AG10803 (cell line): ENCODE measurements around the gene H2AZ1.

ENCODE experiments used
- DNase-seq: peaks from one replicate; pipeline ENCODE4 v3.0.0; 2010; ENCODE audit warnings: low read depth
- H3K4me3 ChIP-seq: 2 replicates; pipeline ENCODE4 v1.5.1; 2011; ENCODE audit warnings: mild to moderate bottlenecking, low read length, control low read depth
- CTCF ChIP-seq: conservative IDR thresholded peaks from 2 replicates; pipeline ENCODE4 v1.5.1; 2011; ENCODE audit warnings: mild to moderate bottlenecking, low read length, control low read depth, inconsistent platforms

The H2AZ1 gene

DNA sequence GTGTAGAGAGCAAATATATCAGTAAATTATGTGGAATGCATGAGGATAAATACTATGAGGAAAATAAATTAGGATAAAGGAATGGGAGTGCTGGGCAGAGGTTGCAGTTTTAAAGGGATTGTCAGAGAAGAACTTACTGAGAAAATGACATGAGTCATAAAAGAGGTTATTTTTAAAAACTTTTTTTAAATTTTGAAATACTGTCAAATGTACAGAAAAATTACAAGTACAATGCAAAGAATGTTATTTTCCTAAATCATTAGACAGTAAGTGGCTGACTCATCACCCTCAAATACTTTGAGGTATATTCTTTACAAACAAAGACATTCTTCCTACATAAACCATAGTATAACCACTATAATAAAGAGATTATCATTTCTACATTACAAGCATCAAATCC is 29.8 kb upstream of the H2AZ1 start:
- no peak for TF ChIP-seq CTCF
- no peak for DNase-seq
- no peak overlapping the region for H3K4me3 ChIP-seq

DNA sequence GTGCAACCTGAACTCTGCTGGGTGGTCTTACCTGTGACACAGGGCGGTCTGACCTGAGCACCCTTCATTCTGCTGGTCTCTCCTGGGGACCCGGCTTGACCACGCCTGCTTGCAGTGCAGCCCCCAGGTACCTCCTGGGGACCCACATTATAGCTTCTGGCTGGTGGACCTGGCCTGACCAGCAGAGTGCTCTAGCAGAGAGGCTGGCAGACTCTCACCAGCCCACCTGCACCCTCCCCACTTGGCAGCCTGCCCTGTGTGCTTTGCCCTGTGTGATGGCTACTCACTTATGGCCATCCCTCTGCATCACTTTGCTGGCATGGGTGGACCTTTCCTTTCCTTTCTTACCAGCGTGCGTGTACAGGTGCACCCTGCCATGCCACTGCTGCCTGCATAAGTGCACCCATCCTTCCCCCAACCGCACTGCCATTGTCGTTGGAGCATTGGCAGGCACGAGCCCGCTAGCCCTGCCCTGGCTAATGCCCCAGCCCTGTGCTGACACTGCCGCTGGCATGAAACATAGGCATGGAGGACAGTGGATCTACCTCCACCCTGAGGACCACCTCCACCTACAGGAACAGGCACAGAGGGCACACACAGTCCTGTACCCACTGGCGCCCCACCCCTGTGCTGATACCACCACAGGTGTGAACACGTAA is 21.5 kb upstream of the H2AZ1 start:
- TF ChIP-seq CTCF = no peak
- H3K4me3 ChIP-seq = no peak overlapping the region
- no peak for DNase-seq

DNA sequence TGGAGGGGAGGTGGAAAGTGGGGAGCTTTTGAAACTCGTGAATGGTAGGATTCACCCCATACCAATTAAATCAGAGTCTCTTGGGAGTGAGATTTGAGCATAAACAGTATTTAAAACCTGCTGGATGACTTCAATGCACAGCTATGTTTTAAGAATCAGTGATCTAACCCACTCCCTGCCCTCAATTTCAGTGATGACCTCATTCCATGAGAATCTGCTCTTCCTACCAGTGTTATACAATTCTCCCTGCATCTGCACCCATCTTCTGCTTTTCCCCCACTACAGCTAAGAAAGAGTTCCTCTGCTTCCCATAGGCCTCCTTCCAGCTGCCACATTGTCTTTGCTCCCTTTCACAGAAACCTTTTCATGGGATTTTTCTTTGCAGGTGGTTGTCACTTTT is 18.3 kb upstream of the H2AZ1 start:
- TF ChIP-seq CTCF = no peak
- H3K4me3 ChIP-seq = no peak overlapping the region
- DNase-seq = peak; percentile 69

- H3K4me3 ChIP-seq = no peak overlapping the region
- no peak for TF ChIP-seq CTCF
- no peak for DNase-seq
These were observed 16.6 kb upstream of the H2AZ1 start for GRCh38 chr4:99966692-99967091.

DNA sequence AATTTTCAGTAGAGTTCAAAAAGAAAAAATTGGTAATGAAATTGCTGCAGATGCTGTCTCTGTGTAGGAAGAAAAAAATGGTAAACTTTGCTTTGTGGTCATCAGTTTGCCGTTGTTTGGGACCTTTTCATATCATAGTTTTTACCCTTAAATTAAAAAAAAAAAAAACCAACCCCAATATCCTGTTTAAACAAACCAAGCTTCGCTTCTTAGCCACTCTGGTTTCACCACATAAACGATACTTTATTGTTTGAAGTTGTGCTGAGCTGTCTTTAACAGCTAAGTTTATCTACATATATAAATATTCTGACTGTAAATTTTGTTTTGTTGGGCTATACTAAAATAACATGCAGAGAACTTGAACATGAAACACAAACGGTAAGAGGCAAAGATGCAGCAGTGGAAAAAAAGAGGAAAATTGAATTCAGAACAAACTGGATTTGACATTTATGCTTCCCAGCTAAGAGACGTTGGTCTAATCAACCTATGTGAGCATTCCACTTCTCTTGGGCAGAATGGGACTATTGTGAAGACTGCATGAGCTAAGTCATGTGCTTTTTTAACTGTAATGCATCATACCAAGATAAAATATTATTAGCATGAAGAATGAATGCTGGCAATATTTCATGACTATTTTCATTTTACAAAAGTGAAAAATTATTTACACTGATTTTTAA is 15.7 kb upstream of the H2AZ1 start:
- no peak for DNase-seq
- no peak for TF ChIP-seq CTCF
- no peak overlapping the region for H3K4me3 ChIP-seq

DNA sequence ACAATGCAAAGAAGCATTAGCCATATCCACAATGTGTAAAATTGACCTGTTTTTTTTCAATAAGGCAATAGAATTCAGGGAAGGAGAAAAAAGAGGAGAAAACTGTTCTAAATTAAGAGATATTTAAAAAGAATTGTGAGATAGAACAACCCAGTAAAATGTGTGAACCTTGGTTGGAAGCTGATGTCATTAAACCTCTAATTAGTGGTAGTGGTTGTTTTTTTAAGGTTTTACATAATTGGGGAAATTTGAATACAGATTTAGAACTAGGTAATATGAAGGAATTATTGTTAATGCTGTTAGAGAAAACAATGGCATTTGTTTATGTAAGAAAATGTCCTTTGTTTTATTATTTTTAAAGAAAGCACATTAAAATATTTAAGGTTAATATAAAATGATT is 15.1 kb upstream of the H2AZ1 start:
- H3K4me3 ChIP-seq = no peak overlapping the region
- no peak for TF ChIP-seq CTCF
- no peak for DNase-seq

DNA sequence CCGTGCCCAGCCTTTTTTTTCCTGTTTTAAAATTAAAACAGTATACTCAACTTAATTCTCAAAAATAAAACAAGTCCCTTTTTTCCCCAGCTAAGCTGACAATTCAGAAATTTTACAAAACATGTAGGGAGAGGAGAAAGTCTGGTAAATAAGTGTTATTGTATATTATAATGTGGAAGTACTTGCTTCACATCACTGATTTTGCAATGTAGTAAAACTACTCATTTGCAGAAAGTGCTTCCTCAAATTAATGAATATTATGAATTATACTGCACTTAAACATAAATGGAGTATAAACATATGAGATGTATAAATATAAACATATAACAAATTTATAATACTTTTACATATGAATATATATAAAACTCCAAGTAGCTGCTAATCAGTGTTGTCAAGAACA is 11.6 kb upstream of the H2AZ1 start:
- DNase-seq = no peak
- TF ChIP-seq CTCF = no peak
- H3K4me3 ChIP-seq = no peak overlapping the region
